Calu3 (cell line): ENCODE measurements around the gene BIRC6. TPM values are rescaled to one million over a fixed set of nuclear protein-coding genes. Genes with fewer than 3 reads are reported as not detected.
"Not testable (repeated sequence)": the region's sequence is repeated elsewhere in the genome, so short reads cannot be mapped to it uniquely, and the experiment has no call there.

Experiments
- BruUV-seq: library from RNA; stranded (reverse); fragments of 400-500 nt; replicated peaks from 2 replicates; lab custom pipeline; 2021; lab: Mats Ljungman, UMichigan
- CTCF ChIA-PET: fragments of 300-600 bp; sonication (Branson Sonifier 250); formaldehyde crosslinking; loops from one replicate; lab custom pipeline; 2022; ENCODE audit warnings: antibody characterized with exemption; lab: Charles Lee
- DNase-seq: peaks from one replicate; pipeline ENCODE4 v3.0.0; 2022
- H3K27ac Mint-ChIP-seq: one replicate; pipeline ENCODE4 v1.8.0; 2022; ENCODE audit warnings: mixed read lengths; ENCODE audit not compliant: unreplicated experiment
- H3K27me3 Mint-ChIP-seq: one replicate; pipeline ENCODE4 v1.8.0; 2022; ENCODE audit warnings: mixed read lengths; ENCODE audit not compliant: unreplicated experiment
- H3K36me3 Mint-ChIP-seq: one replicate; pipeline ENCODE4 v1.8.0; 2022; ENCODE audit warnings: mild to moderate bottlenecking, moderate library complexity, mixed read lengths; ENCODE audit not compliant: insufficient read depth, unreplicated experiment
- H3K4me1 Mint-ChIP-seq: one replicate; pipeline ENCODE4 v1.8.0; 2022; ENCODE audit warnings: mild to moderate bottlenecking, low read depth, mixed read lengths; ENCODE audit not compliant: unreplicated experiment
- H3K4me3 Mint-ChIP-seq: one replicate; pipeline ENCODE4 v1.8.0; 2022; ENCODE audit warnings: mild to moderate bottlenecking, low read depth, moderate library complexity, mixed read lengths; ENCODE audit not compliant: unreplicated experiment
- H3K9me3 Mint-ChIP-seq: one replicate; pipeline ENCODE4 v1.8.0; 2022; ENCODE audit warnings: low read depth, mixed read lengths; ENCODE audit not compliant: unreplicated experiment
- intact Hi-C: fragments of 100-400 bp; cut with micrococcal nuclease; formaldehyde crosslinking; loops from one replicate; pipeline ENCODE4 v1.10.0; 2022; ENCODE audit not compliant: unreplicated experiment
- total RNA-seq: library from RNA; stranded (reverse); gene quantifications from 2 replicates; pipeline ENCODE4 v1.2.3, GENCODE V29; 2022
- TF ChIP-seq, protein P1 (sequence below): fragments of 200-600 bp; IDR thresholded peaks from one replicate; pipeline ENCODE4 v1.8.0; 2022; ENCODE audit warnings: antibody characterized with exemption; ENCODE audit not compliant: unreplicated experiment

BIRC6 gene
- total RNA-seq, 1 experiment from 2014 or later, result 91.0 TPM

DNA sequence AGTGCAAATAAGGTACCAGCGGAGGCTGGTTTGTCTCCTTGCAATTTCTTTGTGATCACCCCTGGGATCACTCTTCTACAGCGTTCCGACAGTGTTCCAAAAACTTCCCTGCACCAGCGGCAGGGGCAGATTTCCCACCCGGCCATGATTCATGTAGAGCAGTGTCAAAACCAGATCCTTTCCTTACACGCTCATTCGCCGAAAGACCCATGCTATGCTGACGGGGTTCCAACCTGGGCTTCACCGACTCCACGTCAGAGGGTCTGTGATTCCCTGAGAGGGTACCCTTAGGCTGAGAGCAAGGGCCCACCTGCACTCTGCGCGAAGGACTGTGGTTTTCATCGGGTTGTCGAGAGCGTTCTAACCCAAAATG is 270.6 kb downstream of the BIRC6 start:
- H3K27me3 Mint-ChIP-seq, result no peaks in the 10 kb centered on the region
- H3K27ac Mint-ChIP-seq, result peak overlapping the region; percentile 59
- CTCF ChIA-PET, result interaction anchor here (0.8 kb wide), 1 partner anchor 848 kb away, joined by 3 read pairs; no protein-coding TSS in a partner anchor
- DNase-seq, result no peak
- BruUV-seq, result no TSS peak
- TF ChIP-seq, protein P1, sequence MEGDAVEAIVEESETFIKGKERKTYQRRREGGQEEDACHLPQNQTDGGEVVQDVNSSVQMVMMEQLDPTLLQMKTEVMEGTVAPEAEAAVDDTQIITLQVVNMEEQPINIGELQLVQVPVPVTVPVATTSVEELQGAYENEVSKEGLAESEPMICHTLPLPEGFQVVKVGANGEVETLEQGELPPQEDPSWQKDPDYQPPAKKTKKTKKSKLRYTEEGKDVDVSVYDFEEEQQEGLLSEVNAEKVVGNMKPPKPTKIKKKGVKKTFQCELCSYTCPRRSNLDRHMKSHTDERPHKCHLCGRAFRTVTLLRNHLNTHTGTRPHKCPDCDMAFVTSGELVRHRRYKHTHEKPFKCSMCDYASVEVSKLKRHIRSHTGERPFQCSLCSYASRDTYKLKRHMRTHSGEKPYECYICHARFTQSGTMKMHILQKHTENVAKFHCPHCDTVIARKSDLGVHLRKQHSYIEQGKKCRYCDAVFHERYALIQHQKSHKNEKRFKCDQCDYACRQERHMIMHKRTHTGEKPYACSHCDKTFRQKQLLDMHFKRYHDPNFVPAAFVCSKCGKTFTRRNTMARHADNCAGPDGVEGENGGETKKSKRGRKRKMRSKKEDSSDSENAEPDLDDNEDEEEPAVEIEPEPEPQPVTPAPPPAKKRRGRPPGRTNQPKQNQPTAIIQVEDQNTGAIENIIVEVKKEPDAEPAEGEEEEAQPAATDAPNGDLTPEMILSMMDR, result no peak
- H3K4me1 Mint-ChIP-seq, result peaks cover 12% of the 10 kb centered on the region
- intact Hi-C loops, result no loop called here
- H3K9me3 Mint-ChIP-seq, result no peaks in the 10 kb centered on the region
- H3K36me3 Mint-ChIP-seq, result peaks cover 38% of the 10 kb centered on the region
- peak overlapping the region; percentile 84 for H3K4me3 Mint-ChIP-seq

DNA sequence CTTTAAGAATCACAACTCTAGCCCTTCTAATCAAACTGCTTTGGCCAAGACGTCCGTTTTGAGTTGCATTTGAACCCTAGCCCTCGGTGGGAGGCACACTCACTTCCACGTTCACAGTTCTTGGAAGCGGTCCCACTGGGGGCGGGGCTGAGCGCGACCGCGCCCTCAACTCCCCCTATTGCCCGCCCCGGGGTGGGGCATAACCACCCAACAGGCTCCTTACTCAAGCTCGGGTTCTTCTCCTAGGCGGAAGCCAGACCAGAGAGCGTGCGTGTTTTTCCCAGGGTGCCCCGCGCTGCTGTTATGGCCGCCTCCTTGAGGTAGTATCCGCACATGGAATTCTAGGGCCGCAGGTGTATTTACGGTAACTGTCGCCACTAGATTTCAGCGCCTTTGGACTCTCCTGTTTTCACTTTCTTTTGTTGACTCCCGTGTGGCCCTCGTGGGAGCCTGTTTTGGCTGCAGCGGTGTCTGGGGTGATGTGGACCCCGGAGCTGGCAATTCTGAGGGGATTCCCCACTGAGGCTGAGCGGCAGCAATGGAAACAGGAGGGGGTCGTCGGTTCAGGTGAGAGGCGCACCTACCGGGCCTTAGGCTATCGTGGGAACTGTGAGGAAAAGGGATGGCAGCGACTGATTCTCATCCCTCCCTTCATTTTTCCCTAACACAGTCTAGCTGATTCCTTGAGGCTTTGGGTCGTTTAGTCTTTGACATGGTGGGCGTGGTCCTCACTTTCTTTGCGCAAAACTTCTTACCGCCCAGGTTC is 271.2 kb downstream of the BIRC6 start, which contains the start of gene TTC27:
TTC27 (plus strand) TSS at position 237 of the 766 bp plus-strand sequence; CDS start at position 480, 243 bp downstream.
- Mint-ChIP-seq H3K27ac (peak within 1 kb of the TSS; percentile 59), H3K4me1 (peaks cover 12% of the 10 kb centered on the region), H3K27me3 (no peaks in the 10 kb centered on the region), H3K9me3 (no peaks in the 10 kb centered on the region), H3K36me3 (peaks cover 33% of the 10 kb centered on the region), H3K4me3 (peak within 1 kb of the TSS; percentile 84)
- BruUV-seq, result TSS peak; percentile 61
- peak; percentile 96 for DNase-seq
- TF ChIP-seq, protein P1, result peak; percentile 8
- CTCF ChIA-PET, result interaction anchor here (0.8 kb wide), 1 partner anchor 848 kb away, joined by 3 read pairs; no protein-coding TSS in a partner anchor
- intact Hi-C loops, result no loop called here

DNA sequence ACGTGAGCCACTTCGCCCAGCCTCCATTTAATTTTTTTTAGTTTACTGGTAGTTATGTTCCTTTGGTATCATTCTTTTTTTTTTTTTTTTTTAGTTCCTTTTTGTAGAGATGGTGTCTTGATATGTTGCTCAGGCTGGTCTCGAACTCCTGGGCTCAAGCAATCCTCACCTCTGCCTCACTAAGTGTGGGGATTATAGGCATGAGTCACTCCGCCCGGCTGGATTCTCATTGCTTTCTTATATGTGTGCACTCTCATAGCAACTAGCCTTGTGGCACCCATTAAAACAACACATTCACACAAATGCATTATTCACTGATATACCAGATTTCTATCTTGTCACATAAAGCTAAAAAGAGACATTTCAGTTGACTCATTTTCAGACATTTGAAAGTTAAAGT is 275.3 kb downstream of the BIRC6 start:
- TF ChIP-seq, protein P1, result no peak
- Mint-ChIP-seq H3K36me3 (peaks cover 25% of the 10 kb centered on the region), H3K27me3 (no peaks in the 10 kb centered on the region), H3K27ac (no peak overlapping the region), H3K4me1 (peaks cover 10% of the 10 kb centered on the region), H3K4me3 (no peak overlapping the region), H3K9me3 (no peaks in the 10 kb centered on the region)
- DNase-seq, result no peak
- intact Hi-C loops, result no loop called here
- no TSS peak for BruUV-seq
- CTCF ChIA-PET, result no interaction called here

DNA sequence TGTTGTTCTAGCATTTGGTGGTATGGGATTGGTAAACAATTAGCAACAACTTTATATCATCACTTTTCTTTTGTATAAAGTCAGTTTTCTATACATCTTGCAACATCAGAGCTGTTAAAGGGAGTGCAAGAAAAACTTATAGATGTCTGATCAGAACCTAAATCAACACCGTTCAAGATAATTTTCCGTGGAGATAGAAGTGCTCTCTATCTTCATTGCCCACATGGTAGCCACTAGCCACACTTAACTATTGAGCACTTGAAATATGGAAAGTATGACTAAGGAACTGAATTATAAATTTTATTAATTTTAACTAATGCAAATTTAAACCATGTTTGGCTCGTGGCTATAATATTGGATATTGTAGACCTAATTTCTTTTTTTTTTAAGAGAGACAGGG is 276.2 kb downstream of the BIRC6 start:
- no TSS peak for BruUV-seq
- peaks cover under 1% of the 10 kb centered on the region for H3K4me1 Mint-ChIP-seq
- TF ChIP-seq, protein P1, result no peak
- H3K4me3 Mint-ChIP-seq, result no peak overlapping the region
- peaks cover 15% of the 10 kb centered on the region for H3K36me3 Mint-ChIP-seq
- H3K27ac Mint-ChIP-seq, result no peak overlapping the region
- intact Hi-C loops, result no loop called here
- H3K9me3 Mint-ChIP-seq, result no peaks in the 10 kb centered on the region
- CTCF ChIA-PET, result interaction anchor here (0.7 kb wide), 1 partner anchor 58 kb away, joined by 3 read pairs; no protein-coding TSS in a partner anchor
- no peak for DNase-seq
- H3K27me3 Mint-ChIP-seq, result no peaks in the 10 kb centered on the region

DNA sequence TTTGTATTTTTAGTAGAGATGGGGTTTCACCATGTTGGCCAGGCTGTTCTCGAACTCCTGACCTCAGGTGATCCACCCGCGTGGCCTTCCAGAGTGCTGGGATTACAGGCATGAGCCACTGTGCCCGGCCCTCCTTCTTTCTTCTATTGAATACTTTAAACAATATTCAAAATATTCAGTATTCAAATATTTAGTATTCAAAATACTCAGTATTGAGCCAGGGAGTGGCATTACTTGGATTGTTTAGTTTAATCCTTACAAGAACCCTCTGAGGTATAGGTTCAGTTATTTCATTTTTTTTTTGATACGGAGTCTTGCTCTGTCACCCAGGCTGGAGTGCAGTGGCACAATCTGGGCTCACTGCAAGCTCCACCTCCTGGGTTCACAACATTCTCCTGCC is 281.7 kb downstream of the BIRC6 start:
- intact Hi-C loops, H3K4me1 Mint-ChIP-seq: not testable (repeated sequence)
- CTCF ChIA-PET, result interaction anchor here (0.8 kb wide), 1 partner anchor 262 kb away, joined by 3 read pairs; no protein-coding TSS in a partner anchor

More for the DNA sequence above, 281.7 kb downstream of the BIRC6 start:
- not testable (repeated sequence) for H3K27ac Mint-ChIP-seq, DNase-seq, H3K4me3 Mint-ChIP-seq, H3K36me3 Mint-ChIP-seq, H3K9me3 Mint-ChIP-seq, H3K27me3 Mint-ChIP-seq, BruUV-seq
